NCI-H2107 treated with DMSO at 0.1 percent for 48 hours (cell line): ENCODE data around the gene FAM185A.
"Not testable (repeated sequence)": the region's sequence is repeated elsewhere in the genome, so short reads cannot be mapped to it uniquely, and the experiment has no call there.

Source experiments
- DNase-seq: peaks from one replicate; lab custom pipeline; 2025; ENCODE audit not compliant: unreplicated experiment; lab: John Stamatoyannopoulos, UW

Gene FAM185A

GRCh38 chr7:102829075-102829474, 80.3 kb downstream of the FAM185A start:
- no peak for DNase-seq

GRCh38 chr7:102830197-102830596, 81.4 kb downstream of the FAM185A start:
- no peak for DNase-seq

GRCh38 chr7:102832674-102833073, 83.9 kb downstream of the FAM185A start:
- no peak for DNase-seq

DNA sequence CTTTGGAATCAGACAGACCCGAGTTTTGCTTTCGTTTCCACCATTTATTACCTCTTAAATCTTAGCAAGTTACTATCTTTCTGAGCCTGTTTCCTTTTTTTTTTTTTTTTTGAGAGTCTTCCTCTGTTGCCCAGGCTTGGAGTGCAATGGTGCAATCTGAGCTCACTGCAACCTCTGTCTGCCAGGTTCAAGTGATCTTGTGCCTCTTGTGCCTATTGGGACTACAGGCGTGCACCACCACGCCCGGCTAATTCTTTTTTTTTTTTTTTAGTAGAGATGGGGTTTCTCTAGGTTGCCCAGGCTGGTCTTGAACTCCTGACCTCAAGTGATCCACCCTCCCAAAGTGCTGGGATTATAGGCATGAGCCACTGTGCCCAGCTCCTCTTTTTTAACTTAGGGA, 84.5 kb downstream of the FAM185A start:
- DNase-seq: no peak

- DNase-seq: no peak
Observed at GRCh38 chr7:102834466-102834865, 85.7 kb downstream of the FAM185A start.

GRCh38 chr7:102834999-102835398, 86.2 kb downstream of the FAM185A start:
- DNase-seq: no peak

DNA sequence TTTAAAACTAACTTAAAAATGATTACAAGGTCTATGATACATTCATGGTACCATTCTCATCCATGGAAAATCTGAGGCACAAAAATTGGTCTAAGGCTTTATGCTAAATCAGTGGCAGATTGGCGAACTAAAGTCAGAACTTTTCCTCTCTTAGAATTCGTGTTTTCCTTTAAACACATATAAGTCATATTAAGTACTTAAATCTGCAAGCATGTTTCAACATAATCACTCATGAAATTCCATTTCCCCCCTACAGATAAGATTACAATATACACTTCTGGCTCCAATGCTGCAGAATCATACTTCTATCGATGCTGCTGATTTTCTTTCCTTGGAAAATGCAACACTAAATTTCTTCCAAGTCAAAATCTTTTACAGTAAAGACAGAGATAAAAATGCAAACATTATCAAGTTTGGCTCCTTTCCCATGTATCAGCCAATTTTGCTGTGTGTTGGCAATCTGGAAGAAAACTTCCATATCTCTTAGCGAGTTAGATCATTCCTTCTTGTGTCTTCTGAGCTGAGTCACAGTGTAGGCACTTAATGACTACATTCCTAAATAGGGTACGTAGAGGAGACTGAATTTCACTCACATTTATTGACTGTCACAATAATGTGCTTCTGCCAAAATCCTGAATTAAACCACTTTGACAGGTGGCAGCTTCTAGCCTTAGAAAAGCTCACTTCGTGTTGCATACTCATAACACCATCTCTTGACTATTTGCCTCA, 87.6 kb downstream of the FAM185A start:
- no peak for DNase-seq

GRCh38 chr7:102836977-102837376, 88.2 kb downstream of the FAM185A start:
- DNase-seq: no peak

DNA sequence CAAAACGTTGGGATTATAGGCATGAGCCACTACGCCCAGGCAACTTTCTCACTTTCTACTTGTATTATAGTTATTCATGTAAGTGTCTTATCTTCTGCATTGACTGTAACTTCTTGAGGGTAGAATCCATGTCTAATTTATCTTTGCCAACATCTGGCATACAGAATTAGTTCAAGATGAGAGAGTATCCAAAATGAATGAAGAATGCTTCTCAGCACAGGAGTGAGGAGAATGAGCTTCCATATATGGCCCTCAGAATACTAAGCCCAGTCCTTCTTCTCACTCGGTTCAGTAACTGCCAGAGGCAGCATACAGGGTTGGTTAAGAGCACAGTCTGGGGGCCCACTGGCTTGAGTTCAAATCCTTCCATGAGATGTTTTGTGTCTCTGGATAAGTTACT, 89.0 kb downstream of the FAM185A start:
- no peak for DNase-seq

- not testable (repeated sequence) for DNase-seq
Observed at GRCh38 chr7:102838572-102839101, 89.8 kb downstream of the FAM185A start.

DNA sequence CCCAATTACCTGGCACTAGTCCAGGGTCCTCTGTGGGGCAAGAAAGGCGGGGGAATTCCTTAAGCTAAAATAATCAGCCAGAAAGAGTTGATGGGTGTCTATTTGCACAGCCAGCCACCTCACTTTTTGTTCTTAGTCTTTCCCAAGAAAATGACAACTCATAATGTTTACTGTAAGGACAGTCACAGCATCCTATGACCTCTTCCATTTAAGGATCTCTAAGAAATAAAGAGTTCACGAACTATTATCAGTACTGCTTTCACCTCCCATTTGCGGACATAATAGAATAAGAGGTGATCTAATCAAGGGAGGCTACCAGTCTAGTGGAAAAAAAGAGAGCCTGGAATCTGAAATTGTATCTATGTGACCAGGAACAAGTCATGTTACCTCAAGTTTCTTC, 91.6 kb downstream of the FAM185A start:
- no peak for DNase-seq

- no peak for DNase-seq
Observed at GRCh38 chr7:102841290-102841689, 92.5 kb downstream of the FAM185A start.

GRCh38 chr7:102842284-102842683, 93.5 kb downstream of the FAM185A start:
- no peak for DNase-seq

- no peak for DNase-seq
Observed at GRCh38 chr7:102843850-102844249, 95.1 kb downstream of the FAM185A start.

DNA sequence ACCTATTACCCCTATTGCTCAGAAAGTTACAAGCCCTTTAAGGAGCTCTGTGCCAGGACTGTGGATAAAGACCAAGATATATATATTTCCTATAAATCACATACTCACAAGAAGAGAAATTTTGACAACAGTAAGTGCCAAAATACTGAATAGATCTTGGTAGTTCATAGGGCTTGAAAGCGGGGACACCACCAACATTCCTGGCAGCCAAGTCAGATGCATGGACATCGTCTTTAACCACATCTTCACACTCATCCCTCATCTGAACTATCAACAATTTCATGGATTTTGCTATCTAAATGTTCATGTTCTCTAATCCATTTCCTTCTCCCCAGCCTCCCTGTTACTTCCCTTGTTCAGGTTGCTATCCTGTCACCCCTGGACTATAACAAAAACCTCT, 96.5 kb downstream of the FAM185A start:
- DNase-seq: no peak

DNA sequence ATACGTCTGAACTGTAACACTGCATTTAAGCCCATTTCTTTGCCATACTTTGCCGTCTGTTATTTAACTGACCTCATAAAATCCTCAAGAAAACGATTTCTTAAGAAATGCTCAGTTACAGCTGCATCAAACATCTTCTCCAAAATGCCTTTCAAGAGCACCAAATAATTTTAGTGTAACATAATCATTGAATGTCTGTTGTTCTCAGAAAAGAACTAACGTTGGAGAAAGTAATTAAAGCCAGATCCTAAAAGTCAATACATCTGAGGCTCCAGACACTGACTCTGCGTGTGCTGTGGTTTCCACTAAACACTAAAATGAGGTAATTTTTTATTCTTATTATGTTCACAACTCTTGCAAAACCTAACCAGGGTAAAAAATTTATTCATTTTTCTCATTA, 100.3 kb downstream of the FAM185A start:
- DNase-seq: no peak

DNA sequence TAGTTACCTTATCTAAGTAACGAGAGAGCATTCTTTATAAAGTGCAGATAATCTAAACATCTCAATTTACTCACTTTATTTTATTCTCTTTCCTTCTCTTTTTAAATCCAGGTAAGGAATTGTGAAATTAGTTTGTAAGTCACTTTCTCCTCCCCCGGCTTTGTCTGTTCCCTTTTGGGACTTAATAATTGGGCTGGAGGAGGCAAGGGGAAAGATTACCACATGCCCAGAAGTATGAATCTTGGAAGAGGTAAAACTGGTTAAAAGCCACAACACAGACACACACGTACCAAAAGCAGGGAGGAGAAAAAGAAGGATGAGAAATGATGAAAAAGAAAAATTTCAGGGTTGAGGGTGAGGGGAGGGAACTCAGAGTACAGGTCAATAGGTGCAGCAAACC, 100.7 kb downstream of the FAM185A start:
- no peak for DNase-seq

DNA sequence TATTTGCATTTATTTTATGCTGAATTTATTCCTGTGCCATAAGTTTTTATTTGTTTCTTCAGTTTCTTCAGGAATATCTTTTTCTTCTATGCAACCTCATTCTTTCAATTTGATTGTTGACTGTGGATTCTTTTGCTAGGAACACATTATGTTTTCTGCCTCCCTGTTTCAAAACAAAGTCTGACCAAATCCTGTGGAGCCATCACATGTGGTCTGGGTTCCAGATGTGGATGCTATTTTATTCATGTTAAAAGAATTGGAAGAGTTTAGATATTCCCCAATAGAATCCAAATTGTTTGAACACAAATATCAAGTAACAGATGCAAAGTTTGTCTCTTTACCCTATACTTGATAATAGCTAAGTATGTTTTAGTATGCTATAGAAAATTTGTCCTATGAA, 107.2 kb downstream of the FAM185A start:
- no peak for DNase-seq
